ENCODE results near the gene DLK1.

Gene DLK1

DNA sequence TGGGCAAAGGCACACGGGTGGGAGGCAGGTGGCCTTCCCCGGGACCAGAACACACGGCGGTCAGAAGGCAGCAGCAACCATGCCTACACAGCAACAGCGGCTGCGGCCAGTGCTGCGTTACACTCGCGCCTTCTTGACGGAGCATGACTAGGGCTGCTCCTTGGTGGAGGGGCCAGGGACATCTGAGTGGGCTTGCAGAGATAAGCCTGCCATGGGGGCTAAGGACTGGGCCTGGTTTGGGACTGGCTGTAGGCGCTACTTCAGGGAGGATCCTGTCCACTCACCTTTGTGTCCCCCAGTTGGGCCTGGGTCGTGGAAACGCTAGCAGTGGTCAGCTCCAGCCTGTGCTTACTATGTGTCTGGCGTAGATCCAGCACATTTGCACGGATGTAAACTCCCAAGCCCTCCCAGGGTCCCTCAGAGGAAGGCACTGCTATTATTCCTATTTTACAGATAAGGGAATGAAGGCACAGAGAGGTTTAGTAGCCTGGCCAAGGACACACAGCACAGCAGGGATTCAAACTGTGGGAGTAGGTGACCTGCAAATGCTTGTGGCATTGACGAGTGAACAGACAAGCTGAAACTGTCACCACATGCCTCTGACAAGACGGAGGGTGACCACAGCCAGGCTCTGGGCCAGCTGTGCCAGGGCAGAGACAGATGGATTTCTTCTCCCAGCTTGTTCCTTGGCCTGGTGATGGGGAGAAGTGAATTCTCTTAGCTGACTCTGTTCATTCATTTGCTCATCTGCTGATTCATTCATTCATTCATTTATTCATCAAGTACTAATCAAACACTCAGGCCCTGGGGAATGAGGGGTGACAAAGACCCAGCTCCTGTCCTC, 31.9 kb upstream of the DLK1 start:
- no peak for DNase-seq

DNA sequence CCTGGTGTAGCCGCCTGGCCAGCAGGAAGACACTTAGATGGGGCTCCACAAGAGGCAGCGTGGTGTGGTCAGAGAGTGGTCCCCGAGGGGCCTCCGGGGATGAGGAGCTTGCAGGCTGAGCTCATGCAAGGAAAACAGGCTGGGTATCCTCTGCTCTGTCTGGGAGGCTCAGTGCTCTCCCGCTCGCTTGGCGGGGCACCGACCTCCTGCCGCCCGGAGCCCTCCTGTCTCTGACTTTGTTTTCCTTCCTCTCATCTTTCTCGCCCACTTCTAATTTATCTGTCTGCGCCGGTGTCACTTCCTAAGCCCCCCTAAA, 31.3 kb upstream of the DLK1 start:
- DNase-seq: no peak

DNA sequence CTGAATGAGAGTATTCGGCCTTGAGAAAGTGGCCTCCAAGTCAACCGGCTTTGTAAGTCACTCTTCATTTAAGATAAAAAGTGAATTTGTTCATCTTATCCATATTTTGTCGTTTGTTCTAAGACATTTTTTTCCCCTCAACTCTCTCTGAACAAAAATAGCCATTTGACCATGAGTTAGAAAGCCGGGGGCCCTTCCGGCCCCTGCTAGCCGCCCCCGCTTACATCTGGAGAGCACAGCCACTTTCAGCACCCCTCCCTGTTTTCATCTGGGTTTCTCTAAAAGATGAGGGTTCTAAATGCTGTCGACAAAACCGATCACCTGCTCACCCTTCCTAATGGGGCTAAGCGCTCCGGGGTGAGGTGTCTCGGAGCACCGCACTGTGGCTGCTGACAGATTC, 30.7 kb upstream of the DLK1 start:
- no peak for DNase-seq

DNA sequence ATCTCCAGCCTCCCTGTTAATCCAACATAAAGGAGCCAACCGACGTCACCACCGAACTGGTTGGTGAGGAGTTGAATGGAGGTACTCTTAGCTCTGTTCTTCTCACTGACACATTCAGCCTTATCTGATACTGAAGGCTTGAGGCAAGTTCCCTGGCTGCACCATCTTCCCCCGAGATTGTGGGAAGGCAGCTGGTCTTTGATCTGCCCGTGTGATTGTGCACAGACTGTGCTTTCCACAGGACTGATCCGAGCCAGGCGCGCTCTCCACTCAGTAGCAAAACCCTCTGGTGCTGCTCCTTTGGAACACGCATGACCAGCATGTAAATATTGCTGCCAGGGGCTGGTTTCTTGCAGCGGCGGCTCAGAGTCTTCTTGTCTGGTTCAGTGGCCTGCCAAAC, 30.1 kb upstream of the DLK1 start:
- DNase-seq: no peak

DNA sequence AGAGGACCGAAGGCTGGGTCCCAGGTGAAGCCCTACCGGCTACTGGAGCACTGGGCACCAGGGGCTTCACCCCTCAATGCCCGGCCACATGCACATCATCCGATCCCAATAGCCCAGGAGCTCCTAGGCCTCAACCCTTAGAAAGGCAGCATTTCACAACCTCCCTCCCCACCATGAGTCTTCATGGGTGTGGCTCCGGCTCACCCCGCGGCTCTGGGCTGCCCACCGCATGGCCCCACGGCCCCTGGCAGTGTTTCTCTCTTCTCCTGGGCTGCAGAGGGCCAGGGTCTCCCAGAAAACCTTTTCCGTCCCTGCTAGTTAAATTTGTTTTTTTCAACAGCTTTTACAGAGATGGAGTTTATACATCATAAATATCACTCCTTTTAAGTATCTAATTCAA, 28.6 kb upstream of the DLK1 start:
- no peak for DNase-seq

DNA sequence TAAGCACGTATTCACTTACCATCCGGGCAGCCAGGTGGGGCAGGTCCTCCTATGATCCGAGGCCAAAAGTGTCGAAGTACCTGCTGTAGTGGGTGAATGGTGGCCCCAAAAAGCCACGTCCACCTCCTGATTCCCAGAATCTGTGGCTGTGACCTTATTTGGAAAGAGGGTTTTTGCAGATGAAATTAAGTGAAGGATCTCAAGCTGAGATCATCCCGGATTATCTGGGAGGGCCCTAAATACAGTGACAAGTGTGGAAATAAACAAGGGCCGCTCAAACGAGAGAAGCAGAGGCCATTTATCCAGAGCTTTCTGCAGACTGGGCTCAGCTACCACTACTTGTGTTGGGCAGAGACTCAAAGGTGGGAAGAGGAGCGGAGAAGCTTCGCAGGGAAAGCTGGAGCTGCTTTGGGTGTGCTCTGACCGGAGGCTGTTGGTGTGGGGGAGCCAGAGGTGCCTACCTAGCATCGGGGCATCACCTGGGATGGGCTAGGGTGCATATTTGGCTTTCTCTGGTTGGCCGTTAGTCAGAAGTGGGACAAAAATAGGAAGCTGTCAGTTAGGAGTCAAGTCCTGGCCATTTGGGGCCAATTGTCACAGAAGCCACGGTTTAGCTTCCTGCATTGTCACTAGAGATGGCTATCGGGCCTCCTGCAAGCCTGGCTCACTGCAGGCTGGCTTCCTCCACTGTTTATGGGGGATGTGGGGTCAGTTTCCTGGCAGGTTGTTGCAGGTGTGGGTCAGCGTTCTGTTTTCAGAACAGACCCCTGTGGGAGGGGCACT, 27.8 kb upstream of the DLK1 start:
- DNase-seq: no peak

DNA sequence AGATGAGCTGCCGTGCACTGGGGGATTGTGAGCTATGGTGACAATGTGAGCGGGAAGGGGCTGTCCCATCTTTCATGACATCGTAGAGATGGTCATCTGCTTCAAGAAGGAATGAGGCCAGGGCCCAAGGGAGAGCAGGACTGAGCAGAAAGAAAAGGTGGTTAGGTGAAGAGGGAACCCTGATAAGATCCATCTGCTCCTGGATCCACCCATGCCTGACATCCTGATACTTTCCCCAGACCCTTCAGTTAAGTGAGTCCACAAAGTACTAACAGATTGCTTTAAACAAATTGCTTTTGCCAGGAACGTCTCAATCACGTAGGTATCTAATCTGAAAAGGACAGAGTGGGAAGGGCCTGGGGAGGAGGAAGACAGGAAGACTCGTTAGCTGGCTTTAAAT, 25.4 kb upstream of the DLK1 start:
- DNase-seq: no peak

DNA sequence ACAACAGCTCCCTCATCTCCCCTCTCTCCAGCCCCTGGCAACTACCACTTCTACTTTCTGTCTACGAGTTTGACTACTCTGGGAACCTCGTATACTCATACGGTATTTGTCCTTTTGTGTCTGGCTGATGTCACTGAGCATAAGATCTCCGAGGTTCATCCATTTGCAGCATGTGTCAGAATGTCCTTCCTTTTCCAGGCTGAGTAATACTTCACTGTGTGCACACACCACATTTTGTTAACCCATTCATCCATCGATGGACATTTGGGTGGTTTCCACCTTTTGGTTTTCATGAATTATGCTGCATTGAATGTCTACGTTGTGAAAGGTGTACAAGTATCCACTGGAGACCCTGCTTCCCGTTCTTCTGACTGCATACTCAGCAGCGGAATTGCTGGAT, 24.1 kb upstream of the DLK1 start:
- no peak for DNase-seq

DNA sequence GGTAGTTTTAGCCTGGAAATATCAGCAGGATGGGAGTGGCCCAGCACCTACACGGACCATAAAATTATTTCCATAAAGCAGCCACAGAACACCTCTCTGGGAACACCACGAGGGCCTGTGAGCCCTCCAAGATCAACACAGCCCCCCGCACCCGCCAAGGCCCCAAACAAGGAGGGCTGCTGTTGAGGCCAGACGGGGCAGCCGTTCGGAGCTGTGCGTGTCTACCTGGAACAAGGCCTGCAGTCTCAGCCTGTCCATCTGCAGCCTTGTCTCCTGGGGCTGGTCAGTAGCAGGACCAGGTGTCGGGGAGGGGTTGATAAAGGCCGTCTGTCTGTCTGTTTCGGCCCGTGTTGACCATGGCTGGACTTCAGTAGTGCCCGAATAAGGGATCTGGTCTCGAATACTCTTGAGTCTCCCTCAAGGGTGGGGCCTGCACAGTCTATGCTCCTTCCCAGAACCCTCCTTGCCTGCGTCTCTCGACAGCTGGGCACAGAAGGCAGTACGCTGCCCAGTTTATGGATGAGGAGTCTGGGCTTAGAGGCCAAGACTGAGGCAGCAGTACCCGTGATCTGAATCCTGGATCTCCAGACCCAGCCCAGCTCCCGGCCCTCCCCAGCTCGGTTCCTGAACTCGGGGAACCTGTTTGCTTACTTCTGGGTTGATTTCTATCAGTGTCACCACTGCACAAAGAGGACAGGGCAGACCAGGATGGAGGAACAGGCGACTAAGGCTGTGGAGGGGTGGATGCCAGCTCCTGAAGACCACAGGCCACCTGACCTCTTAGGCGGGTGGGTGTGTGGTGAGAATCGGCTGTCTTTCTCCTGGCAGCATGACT, 23.1 kb upstream of the DLK1 start:
- DNase-seq: no peak

DNA sequence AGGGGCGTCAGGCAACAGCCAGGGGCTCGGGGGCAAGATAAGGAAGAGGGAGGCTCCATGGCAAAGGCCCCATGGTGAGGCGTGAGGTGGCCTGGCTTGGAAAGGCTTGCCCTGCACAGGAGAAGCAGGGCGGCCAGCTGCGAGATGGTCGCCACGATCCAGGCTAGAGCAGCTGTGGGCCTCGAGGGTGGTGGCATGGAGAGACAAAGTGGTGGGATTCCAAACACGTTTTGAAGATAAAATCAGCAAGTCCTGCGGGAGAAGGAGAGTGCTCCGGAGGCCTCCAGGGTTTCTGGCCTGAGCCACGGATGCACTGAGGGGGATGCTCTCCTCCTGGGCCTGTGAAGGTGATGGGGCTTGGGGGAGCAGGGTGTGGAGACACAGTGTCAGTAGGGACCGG, 20.5 kb upstream of the DLK1 start:
- no peak for DNase-seq

DNA sequence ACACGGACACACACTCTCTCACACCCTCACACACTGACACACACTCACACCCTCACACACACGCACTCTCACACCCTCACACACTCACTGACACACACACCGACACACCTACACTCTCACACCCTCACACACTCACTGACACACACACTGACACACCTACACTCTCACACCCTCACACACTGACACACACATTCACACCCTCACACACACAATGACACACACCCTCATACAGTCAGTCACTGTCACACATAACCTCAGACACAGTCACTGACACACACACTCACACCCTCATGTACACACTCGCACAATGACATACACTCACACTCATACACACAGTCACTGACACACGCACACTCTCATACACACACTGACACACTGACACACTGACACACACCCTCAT, 19.8 kb upstream of the DLK1 start:
- no peak for DNase-seq

DNA sequence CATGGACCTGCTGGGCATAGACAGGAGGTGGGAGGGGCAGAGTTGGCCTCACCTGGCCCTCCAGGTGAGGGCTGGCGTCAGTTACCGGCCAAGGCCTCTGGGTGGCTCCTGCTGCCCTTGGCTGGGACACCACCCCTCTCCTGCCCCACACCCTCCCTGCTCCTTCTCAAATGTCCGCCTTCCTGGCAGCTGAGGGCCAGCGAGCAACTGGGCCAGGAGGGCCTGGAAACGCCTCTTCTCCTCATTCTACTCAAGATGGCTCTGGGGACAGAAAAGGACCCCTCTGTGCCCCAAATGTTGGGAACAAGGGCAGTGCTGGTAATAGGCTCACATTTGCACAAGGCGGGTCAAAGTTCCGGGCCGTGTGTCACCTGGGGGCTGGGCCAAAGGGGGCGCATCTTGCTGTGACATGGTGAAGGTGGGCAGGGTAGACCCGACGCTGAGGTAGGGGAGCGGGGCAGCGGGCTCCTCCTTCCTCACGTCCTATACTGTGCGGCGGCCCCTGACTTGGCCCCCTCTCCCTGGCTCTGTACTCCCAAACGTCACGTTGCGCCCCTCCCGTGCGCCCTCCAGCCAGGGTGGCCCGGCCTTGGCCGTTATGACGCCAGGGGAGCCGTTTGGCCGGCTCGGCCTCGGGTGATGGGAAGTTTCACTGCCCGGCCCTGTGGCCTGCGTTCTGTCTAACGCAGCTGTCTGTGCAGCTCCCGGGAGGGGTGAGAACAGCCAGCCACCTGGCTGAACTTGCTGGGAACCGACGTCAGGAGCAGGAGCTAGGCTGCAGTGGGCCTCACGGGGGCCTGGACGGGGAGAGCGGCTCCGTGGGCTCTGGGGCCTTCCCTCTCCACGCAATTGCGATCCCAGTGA, 18.0 kb upstream of the DLK1 start:
- no peak for DNase-seq

DNA sequence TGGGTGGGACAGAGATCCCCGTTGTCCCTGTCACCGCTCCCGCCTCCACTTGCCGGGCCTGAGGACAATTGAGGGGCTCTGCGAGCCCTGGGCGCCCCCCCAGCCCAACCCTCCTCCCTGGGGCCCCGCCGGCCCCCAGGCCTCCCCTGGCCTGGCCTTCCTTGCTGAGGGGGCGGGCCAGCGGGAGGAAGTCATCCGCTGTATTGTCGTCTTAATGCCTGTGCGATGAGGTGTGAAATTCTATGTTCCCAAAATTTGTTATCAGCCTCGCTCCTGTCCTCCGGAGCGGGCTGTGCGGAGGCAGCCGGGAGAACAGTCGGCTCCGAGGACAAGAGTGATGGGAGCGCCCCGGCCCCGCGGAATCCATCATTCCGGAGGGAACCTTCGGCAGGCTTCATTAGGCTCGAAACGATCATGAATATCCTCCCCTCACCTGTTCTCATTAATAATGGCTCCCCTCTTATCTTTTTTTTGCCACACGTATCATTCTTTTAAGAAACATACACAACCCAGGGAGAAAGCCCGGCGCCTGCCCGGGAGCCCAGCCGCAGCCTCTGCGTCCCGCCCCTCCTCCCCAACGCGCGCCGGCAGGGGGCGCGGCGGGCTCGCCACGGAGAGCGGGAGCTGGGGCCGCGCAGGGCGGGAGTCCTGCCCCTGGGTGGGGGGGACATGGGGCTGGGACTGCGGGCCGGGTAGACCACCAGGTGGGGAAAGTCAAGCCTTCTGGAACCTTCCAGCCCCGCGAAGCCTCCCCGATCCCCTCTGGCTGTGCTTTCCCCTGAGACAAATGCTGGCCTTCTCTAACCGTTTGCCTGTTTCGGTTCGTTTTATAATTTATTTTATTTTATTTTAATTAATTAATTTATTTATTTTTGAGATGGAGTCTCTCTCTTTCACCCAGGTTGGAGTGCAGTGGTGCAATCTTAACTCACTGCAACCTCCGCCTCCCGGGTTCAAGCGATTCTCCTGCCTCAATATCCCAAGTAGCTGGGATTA, 17.1 kb upstream of the DLK1 start:
- no peak for DNase-seq

DNA sequence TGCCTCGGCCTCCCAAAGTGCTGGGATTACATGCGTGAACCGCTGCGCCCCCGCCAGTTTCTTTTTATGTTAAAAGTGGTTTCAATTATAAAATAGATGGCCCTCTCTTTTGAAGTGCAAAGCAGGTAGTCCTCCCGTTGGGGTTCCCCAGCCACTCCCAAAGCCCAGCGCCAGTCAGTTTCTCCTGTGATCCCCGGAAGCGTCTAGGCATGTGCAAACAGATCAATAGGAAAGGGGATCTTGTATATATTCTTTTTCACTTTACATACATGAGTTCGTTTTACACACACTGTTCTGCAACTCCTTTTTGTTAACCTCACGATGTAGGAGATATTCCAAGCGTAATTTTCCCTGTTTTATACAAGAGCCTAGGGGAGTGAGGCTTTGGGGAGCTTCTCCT, 16.3 kb upstream of the DLK1 start:
- DNase-seq: no peak

DNA sequence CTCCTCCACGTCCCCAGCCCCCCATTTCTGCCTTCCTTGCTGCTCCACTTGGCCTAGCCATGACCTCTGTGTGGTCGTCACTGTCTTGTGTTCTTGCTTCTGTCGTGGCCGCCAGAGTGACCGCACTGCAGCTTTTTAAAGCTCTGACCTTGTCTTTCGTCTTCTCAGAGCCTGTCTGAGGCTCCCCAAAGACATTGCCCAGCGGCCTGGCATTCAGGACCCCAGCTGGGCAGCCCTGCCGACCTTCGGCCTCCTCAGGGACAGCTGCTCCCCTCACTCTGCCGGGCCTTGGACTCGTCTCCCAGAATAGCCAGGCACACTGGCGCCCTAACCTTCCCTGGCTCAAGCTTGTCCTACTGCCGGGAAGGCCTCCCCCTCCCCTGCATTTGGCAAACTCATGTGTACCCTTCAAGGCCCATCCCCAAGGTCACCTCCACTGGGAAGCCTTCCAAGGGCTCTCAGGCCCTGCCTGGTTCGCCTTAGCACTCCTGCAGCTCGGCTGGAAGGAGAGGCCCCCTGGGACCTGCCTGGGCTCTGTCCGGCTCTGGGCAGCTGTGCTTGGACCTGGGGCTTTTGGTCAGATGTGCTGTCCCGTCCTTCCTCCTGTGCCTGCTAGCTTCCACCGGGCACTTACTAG, 15.7 kb upstream of the DLK1 start:
- DNase-seq: no peak

DNA sequence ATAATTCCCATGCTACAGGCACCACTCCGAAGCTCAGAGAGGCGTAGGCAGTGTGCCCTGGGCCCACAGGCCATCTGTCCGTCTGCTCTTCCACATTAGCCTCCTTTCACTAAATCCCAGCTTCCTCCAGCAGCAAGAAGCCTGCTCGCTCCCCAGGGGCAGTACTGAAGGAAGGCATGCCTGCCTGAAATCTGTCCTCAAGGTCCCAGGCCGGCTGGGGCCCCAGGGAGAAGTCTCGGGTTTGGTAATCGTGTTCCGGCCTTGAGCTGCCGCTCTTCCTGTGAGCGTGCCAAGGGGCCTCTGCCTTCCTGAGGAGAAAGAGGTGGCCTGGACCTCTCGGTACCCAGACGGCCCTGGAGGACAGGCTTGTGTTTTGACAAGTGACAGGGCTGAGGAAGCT, 15.2 kb upstream of the DLK1 start:
- DNase-seq: no peak

DNA sequence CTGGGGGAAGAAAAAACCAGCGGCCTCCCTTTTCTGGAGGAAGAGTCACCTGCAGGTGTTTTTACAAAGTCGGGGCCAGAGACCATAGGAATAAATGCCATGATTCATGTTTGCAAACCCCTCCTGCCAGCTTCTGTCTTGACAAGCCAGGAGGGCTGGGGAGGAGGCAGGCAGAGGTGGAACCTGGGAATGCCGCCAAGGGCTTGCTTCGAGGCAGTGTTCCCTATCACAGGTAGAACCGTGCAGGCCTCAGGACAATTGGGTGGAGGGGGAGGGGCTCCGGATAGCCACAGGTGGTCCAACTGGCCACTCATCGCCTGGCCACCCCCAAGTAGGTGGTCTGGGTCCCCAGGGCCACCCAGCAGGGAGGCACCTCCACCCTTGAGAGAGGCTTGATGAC, 14.2 kb upstream of the DLK1 start:
- DNase-seq: no peak

DNA sequence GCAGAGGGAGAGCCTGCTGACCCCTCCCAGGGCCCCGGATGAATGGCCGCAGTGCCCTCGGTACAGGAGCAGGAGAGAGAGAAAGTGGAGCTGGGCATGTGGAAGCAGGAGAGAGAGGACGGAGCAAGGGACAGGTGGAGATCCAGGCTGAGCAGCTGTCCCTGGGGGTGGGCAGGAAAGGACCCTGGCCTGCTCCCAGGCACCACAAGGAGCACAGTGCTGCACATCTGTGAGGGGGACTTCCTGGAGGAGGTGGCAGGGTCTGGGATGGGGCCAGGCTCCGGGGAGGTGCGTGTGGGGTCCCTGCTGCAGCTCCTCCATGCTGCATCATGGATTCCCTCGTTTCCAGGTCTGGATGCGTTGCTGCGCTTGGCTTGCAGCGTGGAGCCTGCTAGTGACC, 13.0 kb upstream of the DLK1 start:
- no peak for DNase-seq

DNA sequence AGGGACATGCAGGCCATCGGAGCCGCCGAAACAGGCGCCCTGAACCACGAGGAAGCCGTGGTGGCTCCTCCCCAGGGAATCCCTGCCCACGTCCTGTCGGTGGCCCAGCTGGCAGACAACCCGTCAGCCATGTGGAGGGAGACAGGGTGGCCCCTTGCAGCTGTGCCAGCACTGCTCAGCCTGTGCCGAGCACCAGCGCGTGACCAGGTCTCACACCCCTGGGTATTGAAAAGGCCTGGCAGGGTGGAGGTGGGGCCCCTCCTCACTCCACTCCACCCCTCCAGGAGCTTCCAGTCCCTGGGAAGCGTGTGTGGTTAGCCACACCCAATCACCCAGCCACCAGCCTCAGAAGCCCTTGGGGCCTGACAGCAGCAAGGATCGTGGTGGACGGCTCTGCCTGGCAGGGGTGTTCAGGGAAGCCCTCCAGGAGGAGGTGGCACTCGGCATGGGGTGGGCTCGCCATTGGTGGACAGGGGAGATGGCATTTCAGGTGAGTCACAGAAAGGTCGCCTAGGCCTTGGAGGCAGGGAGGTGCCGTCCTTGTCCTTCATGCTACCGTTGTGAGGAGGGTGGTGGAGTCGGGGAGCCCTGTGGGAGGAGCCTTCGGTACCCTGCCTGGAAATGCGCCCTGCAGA, 12.3 kb upstream of the DLK1 start:
- no peak for DNase-seq

DNA sequence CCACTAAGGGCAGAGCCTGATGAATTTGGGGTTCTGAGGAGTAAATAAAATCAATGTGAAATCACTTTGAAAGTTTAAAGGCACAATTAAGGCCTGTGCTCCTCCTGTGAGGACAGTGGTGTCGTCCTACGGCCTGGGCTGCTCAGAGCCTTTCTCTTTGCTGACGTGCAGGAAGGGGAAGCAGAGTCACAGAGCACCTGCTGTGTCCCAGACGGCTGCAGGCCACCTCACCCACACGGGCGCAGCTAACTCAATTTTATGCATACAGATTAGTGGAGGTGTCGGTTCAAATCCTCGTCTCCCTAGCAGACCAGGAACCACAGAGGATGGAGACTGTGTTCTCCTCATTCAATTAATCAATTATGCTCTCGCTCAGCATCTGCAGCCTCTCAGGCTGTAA, 11.4 kb upstream of the DLK1 start:
- DNase-seq: no peak

DNA sequence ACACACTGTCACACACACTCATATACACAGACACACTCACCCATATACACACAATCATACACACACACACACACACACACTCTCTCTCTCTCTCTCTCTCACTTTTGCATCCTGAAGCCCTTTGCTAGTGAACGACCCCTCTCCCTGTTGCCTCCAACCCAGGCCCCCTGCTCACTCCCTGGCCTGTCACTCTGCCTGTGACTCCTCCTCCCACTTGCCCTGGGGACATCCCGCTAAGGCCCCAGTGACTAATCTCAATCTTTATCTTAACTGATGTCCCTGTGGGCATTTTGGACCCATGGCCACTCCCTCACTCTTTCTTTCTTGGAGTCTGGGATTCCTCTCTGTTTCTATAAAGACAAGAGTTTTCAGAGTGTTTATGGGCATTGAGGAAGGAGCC, 10.9 kb upstream of the DLK1 start:
- no peak for DNase-seq
